Esophagus muscularis mucosa (tissue), 4 donors: ENCODE data around the gene GSN. TPM values are rescaled to one million over a fixed set of nuclear protein-coding genes. Genes with fewer than 3 reads are reported as not detected.

Experiments used
- DNase-seq: peaks from one replicate; pipeline ENCODE4 v3.0.0-alpha.2; 2017; ENCODE audit errors: extremely low spot score
- H3K27ac ChIP-seq, 4 donors: fragments of 200-600 bp; sonication (generic); replicated peaks in 1 of 4; 1 replicate in 3 of 4; 2 replicates in 1 of 4; pipeline ENCODE4 v1.5.1; 2016 to 2019; ENCODE audit warnings: mild to moderate bottlenecking in 1 of 4
- H3K27me3 ChIP-seq, 4 donors: fragments of 200-600 bp; sonication (generic); one replicate each; pipeline versions ENCODE4 v1.5.1 to v1.6.0; 2016 to 2019
- H3K36me3 ChIP-seq, 4 donors: fragments of 200-600 bp; sonication (generic); one replicate each; pipeline ENCODE4 v1.5.1; 2016 to 2019
- H3K4me1 ChIP-seq, 4 donors: fragments of 200-600 bp; sonication (generic); one replicate each; pipeline ENCODE4 v1.5.1; 2016 to 2019
- H3K4me3 ChIP-seq, 4 donors: fragments of 200-600 bp; sonication (generic); 1 replicate in 2 of 4; 2 replicates in 2 of 4; pipeline ENCODE4 v1.5.1; 2016 to 2019; ENCODE audit warnings: mild to moderate bottlenecking in 4 of 4, moderate library complexity in 1 of 4
- H3K9me3 ChIP-seq, 4 donors: fragments of 200-600 bp; sonication (generic); 1 replicate in 3 of 4; 2 replicates in 1 of 4; pipeline ENCODE4 v1.5.1; 2016 to 2019
- EP300 ChIP-seq: sonication (generic); formaldehyde crosslinking; IDR thresholded peaks from one replicate; pipeline ENCODE4 v1.6.1; 2017; ENCODE audit warnings: antibody characterized with exemption
- POLR2A ChIP-seq: fragments of 450-650 bp; IDR thresholded peaks from one replicate; pipeline ENCODE4 v1.6.1; 2017; ENCODE audit warnings: antibody characterized with exemption, moderate library complexity, mild to moderate bottlenecking, low read depth
- POLR2AphosphoS5 ChIP-seq, 2 donors: sonication (generic); formaldehyde crosslinking; IDR thresholded peaks; one replicate each; pipeline ENCODE4 v1.6.1; 2017; ENCODE audit warnings: antibody characterized with exemption in 2 of 2
- WGBS: methylation state at CpG from one replicate; pipeline ENCODE4 v1.1.5; 2018; 5-methylcytosine and 5-hydroxymethylcytosine counted together
- intact Hi-C: fragments of 100-400 bp; cut with DNase I; formaldehyde crosslinking; loops from one replicate; pipeline ENCODE4 v1.15.1; 2023
- total RNA-seq, 4 donors: library from RNA; depleted of rRNA; stranded (reverse); fragments of >200 nt; gene quantifications; one replicate each; pipeline versions ENCODE4 v1.1.0 to v1.2.1, GENCODE V29; 2016
- TF ChIP-seq, protein P1 (sequence below), 3 experiments: fragments of 200-600 bp in 2 of 3; fragments of 450-650 bp in 1 of 3; sonication (generic) in 2 of 3; IDR thresholded peaks; one replicate each; pipeline ENCODE4 v1.5.1; 2017 to 2019; ENCODE audit warnings: antibody characterized with exemption in 3 of 3, mild to moderate bottlenecking in 2 of 3, moderate library complexity in 1 of 3

GSN gene
- total RNA-seq, 4 donors from 2014 or later = 2,509 to 3,811 (median 3,170) TPM

DNA sequence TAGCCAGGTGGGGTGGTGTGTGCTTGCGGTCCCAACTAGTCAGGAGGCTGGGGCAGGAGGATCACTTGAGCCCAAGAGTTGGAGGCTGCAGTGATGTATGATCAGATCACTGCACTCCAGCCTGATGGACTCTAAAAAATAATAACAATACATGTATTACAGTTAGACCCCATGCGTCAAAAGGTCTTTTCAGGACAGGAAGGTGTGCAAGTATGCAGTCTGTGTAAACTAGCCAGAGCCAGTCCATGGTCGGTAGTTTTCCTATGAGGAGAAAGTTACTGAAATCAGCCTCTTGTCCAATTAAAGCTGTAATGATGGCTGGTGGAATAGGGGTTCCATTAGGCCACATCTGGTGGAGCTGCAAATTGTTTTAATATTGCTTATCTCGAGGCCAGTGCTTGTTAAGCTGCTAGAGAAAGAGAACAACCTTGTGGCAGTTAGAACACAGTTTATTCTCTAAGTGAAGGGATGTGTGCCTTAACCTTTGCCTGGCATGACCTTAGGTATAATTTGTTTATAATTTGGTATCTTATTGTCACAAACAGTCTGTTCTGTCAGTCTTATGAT is 103.6 kb downstream of the GSN start:
- Histone ChIP-seq H3K27ac (peak overlapping the region; percentile 94 to 97 (median 96)), H3K9me3 (no peaks in the 10 kb centered on the region), H3K27me3 (no peaks in the 10 kb centered on the region), H3K36me3 (peaks cover 0 to 5% (median 1%) of the 10 kb centered on the region in 4 donors), H3K4me1 (peaks cover 41 to 80% (median 69%) of the 10 kb centered on the region in 4 donors), H3K4me3 (no peak overlapping the region)
- DNase-seq = no peak
- 67% methylated on average over 4 of the region's 4 CpGs for WGBS
- TF ChIP-seq EP300 = no peak
- TF ChIP-seq POLR2AphosphoS5 (IDR thresholded peaks at IDR 0.05) = no peak
- TF ChIP-seq POLR2A = no peak
- TF ChIP-seq, protein P1, sequence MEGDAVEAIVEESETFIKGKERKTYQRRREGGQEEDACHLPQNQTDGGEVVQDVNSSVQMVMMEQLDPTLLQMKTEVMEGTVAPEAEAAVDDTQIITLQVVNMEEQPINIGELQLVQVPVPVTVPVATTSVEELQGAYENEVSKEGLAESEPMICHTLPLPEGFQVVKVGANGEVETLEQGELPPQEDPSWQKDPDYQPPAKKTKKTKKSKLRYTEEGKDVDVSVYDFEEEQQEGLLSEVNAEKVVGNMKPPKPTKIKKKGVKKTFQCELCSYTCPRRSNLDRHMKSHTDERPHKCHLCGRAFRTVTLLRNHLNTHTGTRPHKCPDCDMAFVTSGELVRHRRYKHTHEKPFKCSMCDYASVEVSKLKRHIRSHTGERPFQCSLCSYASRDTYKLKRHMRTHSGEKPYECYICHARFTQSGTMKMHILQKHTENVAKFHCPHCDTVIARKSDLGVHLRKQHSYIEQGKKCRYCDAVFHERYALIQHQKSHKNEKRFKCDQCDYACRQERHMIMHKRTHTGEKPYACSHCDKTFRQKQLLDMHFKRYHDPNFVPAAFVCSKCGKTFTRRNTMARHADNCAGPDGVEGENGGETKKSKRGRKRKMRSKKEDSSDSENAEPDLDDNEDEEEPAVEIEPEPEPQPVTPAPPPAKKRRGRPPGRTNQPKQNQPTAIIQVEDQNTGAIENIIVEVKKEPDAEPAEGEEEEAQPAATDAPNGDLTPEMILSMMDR (IDR thresholded peaks at IDR 0.05) = no peak
- intact Hi-C loops = loop anchor here (5.0 kb wide), 1 partner anchor 104 kb away; the partner anchor contains the start of gene GSN

DNA sequence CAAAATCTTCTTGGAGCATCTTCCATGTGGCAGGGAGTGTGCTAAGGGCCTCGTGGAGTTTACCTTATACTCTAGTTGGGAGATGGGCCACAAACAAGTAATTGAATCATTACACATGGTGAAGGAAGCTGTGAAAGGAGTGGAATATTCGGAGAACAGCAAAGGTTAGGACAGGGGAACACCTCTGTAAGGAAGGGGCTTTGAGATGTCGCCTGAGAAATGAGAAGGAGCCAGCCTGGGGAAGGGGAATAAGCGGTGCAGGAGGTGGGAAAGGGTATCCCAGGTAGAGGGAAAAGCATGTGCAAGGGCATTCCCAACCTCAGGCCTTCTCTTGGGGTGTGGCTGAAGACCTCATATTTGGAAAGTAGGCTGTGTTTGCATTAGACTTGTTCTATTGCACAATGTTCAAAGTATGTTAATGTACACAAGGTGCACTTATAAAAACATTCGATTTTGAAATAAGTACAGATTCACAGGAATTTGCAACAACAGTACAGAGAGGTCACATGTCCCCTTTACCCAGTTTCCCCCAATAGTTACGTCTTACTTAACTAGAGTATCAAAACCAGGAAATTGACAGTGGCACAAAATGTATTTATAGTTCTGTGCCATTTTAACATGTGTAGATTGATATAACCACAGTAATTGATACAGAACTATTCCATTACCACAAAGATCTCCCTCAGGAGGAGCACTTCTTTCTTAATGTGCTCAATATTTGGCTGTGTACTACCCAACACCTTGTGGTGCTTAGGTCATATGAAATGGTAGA is 104.5 kb downstream of the GSN start:
- DNase-seq = no peak
- Histone ChIP-seq H3K9me3 (no peaks in the 10 kb centered on the region), H3K4me3 (no peak overlapping the region), H3K4me1 (peaks cover 37 to 71% (median 61%) of the 10 kb centered on the region in 4 donors), H3K27me3 (no peaks in the 10 kb centered on the region), H3K36me3 (no peaks in the 10 kb centered on the region), H3K27ac (peak overlapping the region; percentile 94 to 97 (median 96))
- intact Hi-C loops = loop anchor here (5.0 kb wide), 1 partner anchor 105 kb away; the partner anchor contains the start of gene GSN
- WGBS = 76% methylated on average over 6 of the region's 6 CpGs
- TF ChIP-seq POLR2A (no peak), POLR2AphosphoS5 (IDR thresholded peaks at IDR 0.05) (no peak), EP300 (no peak)
- TF ChIP-seq, protein P1 (IDR thresholded peaks at IDR 0.05) = no peak

- no peak for DNase-seq
- H3K4me1 ChIP-seq = peaks cover 37 to 64% (median 55%) of the 10 kb centered on the region in 4 donors
- H3K36me3 ChIP-seq = no peaks in the 10 kb centered on the region
- H3K4me3 ChIP-seq = no peak overlapping the region
- 20% methylated on average over 5 of the region's 5 CpGs for WGBS
- H3K27me3 ChIP-seq = no peaks in the 10 kb centered on the region
- H3K9me3 ChIP-seq = no peaks in the 10 kb centered on the region
- TF ChIP-seq, protein P1 (IDR thresholded peaks at IDR 0.05) = no peak
- peak; percentile 67 to 77 for TF ChIP-seq POLR2AphosphoS5 (IDR thresholded peaks at IDR 0.05)
- H3K27ac ChIP-seq = peak overlapping the region; percentile 94 to 97 (median 96)
- intact Hi-C loops = loop anchor here (5.0 kb wide), 1 partner anchor 106 kb away; the partner anchor contains the start of gene GSN
Observed at GRCh38 chr9:121373011-121373729, 105.2 kb downstream of the GSN start.

DNA sequence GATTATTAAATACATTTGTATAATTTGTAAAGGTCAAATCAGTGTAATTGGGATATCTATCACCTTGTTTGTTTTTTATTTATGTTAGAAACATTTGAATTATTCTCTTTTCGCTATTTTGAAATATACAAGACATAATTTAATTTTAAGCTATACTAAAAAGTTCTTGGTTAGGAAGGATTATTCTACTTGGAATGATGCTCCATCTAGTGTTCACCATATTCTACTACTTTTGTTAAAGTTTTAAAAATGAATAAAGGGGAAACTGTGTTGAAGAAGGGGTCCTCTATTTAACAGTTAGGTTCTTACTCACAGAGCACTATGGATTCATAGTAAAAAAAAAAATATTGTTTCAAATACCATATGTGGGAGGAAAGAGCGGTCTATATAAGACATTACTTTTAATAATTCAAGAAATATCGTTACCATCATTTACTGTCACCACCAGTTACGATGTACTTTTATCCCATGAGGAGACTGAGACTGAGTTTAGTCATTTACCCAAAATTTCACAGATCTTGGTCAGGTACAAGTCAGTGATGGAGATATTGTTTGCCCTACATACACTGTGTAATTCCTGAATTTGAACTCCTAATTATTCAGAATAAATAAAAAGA is 108.4 kb downstream of the GSN start:
- H3K36me3 ChIP-seq = no peaks in the 10 kb centered on the region
- H3K4me1 ChIP-seq = peaks cover 28 to 47% (median 41%) of the 10 kb centered on the region in 4 donors
- intact Hi-C loops = loop anchor here (1.0 kb wide), 1 partner anchor 163 kb away; no protein-coding TSS in a partner anchor
- no peak for DNase-seq
- H3K27me3 ChIP-seq = no peaks in the 10 kb centered on the region
- no peak overlapping the region for H3K4me3 ChIP-seq
- no peaks in the 10 kb centered on the region for H3K9me3 ChIP-seq
- 79% methylated on average over 4 of the region's 4 CpGs for WGBS
- H3K27ac ChIP-seq = no peak overlapping the region
- TF ChIP-seq POLR2A = no peak
- TF ChIP-seq POLR2AphosphoS5 (IDR thresholded peaks at IDR 0.05) = no peak
- TF ChIP-seq, protein P1 (IDR thresholded peaks at IDR 0.05) = peak; percentile 58 to 61 (median 60)
